Left ventricle myocardium inferior (tissue), 1 donor: ENCODE results near the gene PSENEN. TPM values are rescaled to one million over a fixed set of nuclear protein-coding genes. Genes with fewer than 3 reads are reported as not detected.

Experiments
- DNase-seq: peaks from one replicate; pipeline ENCODE4 v3.0.0-alpha.2; 2020
- H3K27ac ChIP-seq: fragments of 200-600 bp; replicated peaks from 2 replicates; pipeline ENCODE4 v1.8.0; 2021
- H3K27me3 ChIP-seq: fragments of 200-600 bp; 2 replicates; pipeline ENCODE4 v1.8.0; 2021; ENCODE audit warnings: low read depth
- H3K36me3 ChIP-seq: fragments of 200-600 bp; 2 replicates; pipeline ENCODE4 v1.8.0; 2021
- H3K4me1 ChIP-seq: fragments of 200-600 bp; 2 replicates; pipeline ENCODE4 v1.8.0; 2021
- H3K4me3 ChIP-seq: fragments of 200-600 bp; 2 replicates; pipeline ENCODE4 v1.8.0; 2021; ENCODE audit warnings: mild to moderate bottlenecking, moderate library complexity
- H3K9me3 ChIP-seq: fragments of 200-600 bp; replicated peaks from 2 replicates; pipeline ENCODE4 v1.8.0; 2021
- CTCF ChIP-seq: fragments of 200-600 bp; IDR thresholded peaks from 2 replicates; pipeline ENCODE4 v1.8.0; 2021; ENCODE audit warnings: antibody characterized with exemption, mild to moderate bottlenecking, borderline replicate concordance
- intact Hi-C: fragments of 100-400 bp; cut with micrococcal nuclease; formaldehyde crosslinking; loops from one replicate; pipeline ENCODE4 v1.11.0; 2022
- total RNA-seq: library from RNA; stranded (reverse); fragmentation: NEBNext Ultra II Directional; extraction: Animal tissue kit (Norgen Biotek cat#: 25700); gene quantifications from one replicate; pipeline ENCODE4 v1.2.1, GENCODE V29; 2021
- donor health status: DM: no; HTN: yes; CAD: no; lungs with severe emphysema.

PSENEN gene
- total RNA-seq, 1 donor from 2014 or later = 43.1 TPM

- intact Hi-C loops = no loop called here
- H3K27me3 ChIP-seq = no peaks in the 10 kb centered on the region
- TF ChIP-seq CTCF = no peak
- no peaks in the 10 kb centered on the region for H3K9me3 ChIP-seq
- DNase-seq = no peak
- H3K27ac ChIP-seq = no peak overlapping the region
- no peak overlapping the region for H3K4me3 ChIP-seq
- no peaks in the 10 kb centered on the region for H3K36me3 ChIP-seq
- no peaks in the 10 kb centered on the region for H3K4me1 ChIP-seq
These were observed 41.1 kb downstream of the PSENEN start for GRCh38 chr19:35786299-35787160.

- no peak for DNase-seq
- no peaks in the 10 kb centered on the region for H3K36me3 ChIP-seq
- intact Hi-C loops = no loop called here
- H3K9me3 ChIP-seq = no peaks in the 10 kb centered on the region
- TF ChIP-seq CTCF = no peak
- peaks cover 6% of the 10 kb centered on the region for H3K27me3 ChIP-seq
- no peak overlapping the region for H3K4me3 ChIP-seq
- H3K27ac ChIP-seq = no peak overlapping the region
- no peaks in the 10 kb centered on the region for H3K4me1 ChIP-seq
These were observed 41.9 kb downstream of the PSENEN start for GRCh38 chr19:35787227-35787799.

GRCh38 chr19:35788205-35788960 lies 42.9 kb downstream of the PSENEN start:
- H3K36me3 ChIP-seq = no peaks in the 10 kb centered on the region
- no peak for DNase-seq
- peaks cover 16% of the 10 kb centered on the region for H3K27me3 ChIP-seq
- no peak overlapping the region for H3K4me3 ChIP-seq
- intact Hi-C loops = no loop called here
- no peaks in the 10 kb centered on the region for H3K4me1 ChIP-seq
- H3K27ac ChIP-seq = no peak overlapping the region
- no peaks in the 10 kb centered on the region for H3K9me3 ChIP-seq
- TF ChIP-seq CTCF = no peak

GRCh38 chr19:35789195-35789977 lies 43.9 kb downstream of the PSENEN start:
- intact Hi-C loops = no loop called here

More at GRCh38 chr19:35789195-35789977, 43.9 kb downstream of the PSENEN start:
- Histone ChIP-seq H3K27ac (no peak overlapping the region), H3K9me3 (no peaks in the 10 kb centered on the region), H3K4me1 (no peaks in the 10 kb centered on the region), H3K4me3 (no peak overlapping the region), H3K36me3 (no peaks in the 10 kb centered on the region), H3K27me3 (peaks cover 21% of the 10 kb centered on the region)
- no peak for DNase-seq
- TF ChIP-seq CTCF = no peak
